Uterus (tissue), 4 donors: ENCODE results near the gene MT1F. TPM values are rescaled to one million over a fixed set of nuclear protein-coding genes. Genes with fewer than 3 reads are reported as not detected.

ENCODE experiments used
- DNase-seq, 2 donors: peaks; one replicate each; pipeline ENCODE4 v3.0.0-alpha.2; 2019 to 2020
- H3K27ac ChIP-seq, 2 donors: fragments of 200-600 bp; sonication (generic); 1 replicate in 1 of 2; 2 replicates in 1 of 2; pipeline ENCODE4 v1.5.1; 2016 to 2018
- H3K27me3 ChIP-seq, 2 donors: fragments of 200-600 bp; sonication (generic); one replicate each; pipeline ENCODE4 v1.5.1; 2018 to 2019; ENCODE audit warnings: control low read depth in 1 of 2
- H3K36me3 ChIP-seq, 2 donors: fragments of 200-600 bp; sonication (generic); one replicate each; pipeline ENCODE4 v1.5.1; 2019; ENCODE audit warnings: control low read depth in 1 of 2
- H3K4me1 ChIP-seq, 2 donors: fragments of 200-600 bp; sonication (generic); one replicate each; pipeline ENCODE4 v1.5.1; 2018 to 2019; ENCODE audit warnings: control low read depth in 1 of 2
- H3K4me3 ChIP-seq, 2 donors: fragments of 200-600 bp; sonication (generic); 1 replicate in 1 of 2; 2 replicates in 1 of 2; pipeline ENCODE4 v1.5.1; 2018 to 2019; ENCODE audit warnings: mild to moderate bottlenecking in 1 of 2
- H3K9me3 ChIP-seq, 2 donors: fragments of 200-600 bp; sonication (generic); one replicate each; pipeline ENCODE4 v1.5.1; 2019; ENCODE audit warnings: control low read depth in 1 of 2
- CTCF ChIP-seq, 4 experiments: fragments of 200-600 bp in 2 of 4; fragments of 450-650 bp in 2 of 4; sonication (generic) in 2 of 4; IDR thresholded peaks; one replicate each; pipeline ENCODE4 v1.5.1; 2016 to 2019; ENCODE audit warnings: antibody characterized with exemption in 4 of 4, mild to moderate bottlenecking in 2 of 4, moderate library complexity in 1 of 4
- POLR2A ChIP-seq, 2 donors: fragments of 450-650 bp; IDR thresholded peaks; one replicate each; pipeline ENCODE4 v1.6.1; 2016; ENCODE audit warnings: antibody characterized with exemption in 2 of 2, mild to moderate bottlenecking in 1 of 2, moderate library complexity in 1 of 2
- intact Hi-C: fragments of 100-400 bp; cut with DNase I; formaldehyde crosslinking; loops from one replicate; pipeline ENCODE4 v1.15.1; 2023; ENCODE audit warnings: low total_unique reads
- total RNA-seq, 4 donors: library from RNA; depleted of rRNA in 3 of 4; stranded (reverse); fragments of >200 nt in 3 of 4; gene quantifications; one replicate each; pipeline versions ENCODE4 v1.1.0 to v1.2.4, GENCODE V29; 2014 to 2023
- donor health status: DM: yes; HTN: yes; CAD: no.

MT1F gene
- total RNA-seq, 4 donors from 2014 or later, result 2.1 TPM; not detected in 3

GRCh38 chr16:56683424-56684172 is 25.8 kb downstream of the MT1F start:
- TF ChIP-seq CTCF (IDR thresholded peaks at IDR 0.05) (no peak), POLR2A (IDR thresholded peaks at IDR 0.05) (no peak)
- Histone ChIP-seq H3K9me3 (no peaks in the 10 kb centered on the region), H3K27ac (peak overlapping the region in 1 of 2 donors; percentile 81), H3K27me3 (no peaks in the 10 kb centered on the region), H3K36me3 (no peaks in the 10 kb centered on the region), H3K4me3 (peak overlapping the region in 1 of 2 donors; percentile 55), H3K4me1 (no peaks in the 10 kb centered on the region)
- intact Hi-C loops, result no loop called here
- no peak for DNase-seq

- H3K4me1 ChIP-seq, result no peaks in the 10 kb centered on the region
- H3K27me3 ChIP-seq, result no peaks in the 10 kb centered on the region
- H3K27ac ChIP-seq, result no peak overlapping the region
- DNase-seq, result no peak
- TF ChIP-seq POLR2A (IDR thresholded peaks at IDR 0.05) (no peak), CTCF (IDR thresholded peaks at IDR 0.05) (no peak)
- H3K4me3 ChIP-seq, result no peak overlapping the region
- no peaks in the 10 kb centered on the region for H3K36me3 ChIP-seq
- intact Hi-C loops, result no loop called here
- no peaks in the 10 kb centered on the region for H3K9me3 ChIP-seq
Measured at GRCh38 chr16:56684256-56684925, 26.6 kb downstream of the MT1F start.

GRCh38 chr16:56684926-56685590 is 27.3 kb downstream of the MT1F start:
- Histone ChIP-seq H3K4me1 (no peaks in the 10 kb centered on the region), H3K27ac (no peak overlapping the region), H3K9me3 (no peaks in the 10 kb centered on the region), H3K27me3 (no peaks in the 10 kb centered on the region), H3K4me3 (no peak overlapping the region), H3K36me3 (no peaks in the 10 kb centered on the region)
- no peak for DNase-seq
- intact Hi-C loops, result no loop called here
- no peak for TF ChIP-seq POLR2A (IDR thresholded peaks at IDR 0.05)
- no peak for TF ChIP-seq CTCF (IDR thresholded peaks at IDR 0.05)

GRCh38 chr16:56686758-56687157 is 29.0 kb downstream of the MT1F start:
- Histone ChIP-seq H3K4me3 (no peak overlapping the region), H3K27ac (no peak overlapping the region), H3K27me3 (no peaks in the 10 kb centered on the region), H3K4me1 (no peaks in the 10 kb centered on the region), H3K36me3 (no peaks in the 10 kb centered on the region), H3K9me3 (no peaks in the 10 kb centered on the region)
- DNase-seq, result no peak
- intact Hi-C loops, result no loop called here
- TF ChIP-seq POLR2A (IDR thresholded peaks at IDR 0.05) (no peak), CTCF (IDR thresholded peaks at IDR 0.05) (no peak)

- intact Hi-C loops, result no loop called here
- DNase-seq, result no peak
- Histone ChIP-seq H3K36me3 (no peaks in the 10 kb centered on the region), H3K4me3 (no peak overlapping the region), H3K9me3 (no peaks in the 10 kb centered on the region), H3K27ac (no peak overlapping the region), H3K4me1 (no peaks in the 10 kb centered on the region), H3K27me3 (no peaks in the 10 kb centered on the region)
- TF ChIP-seq POLR2A (IDR thresholded peaks at IDR 0.05) (no peak), CTCF (IDR thresholded peaks at IDR 0.05) (no peak)
Measured at GRCh38 chr16:56688762-56689161, 31.0 kb downstream of the MT1F start.
